GM21528 (cell line): ENCODE results near the gene B4GALT5.
"Not testable (repeated sequence)": the region's sequence is repeated elsewhere in the genome, so short reads cannot be mapped to it uniquely, and the experiment has no call there.

Experiments used
- ATAC-seq: cut with Tn5 transposase; IDR thresholded peaks from one replicate; pipeline ENCODE4 v1.9.1; 2021; ENCODE audit warnings: mild to moderate bottlenecking, moderate library complexity; ENCODE audit not compliant: unreplicated experiment, low FRiP score

Gene B4GALT5

GRCh38 chr20:49739042-49739441 lies 25.4 kb upstream of the B4GALT5 start:
- no peak for ATAC-seq

- no peak for ATAC-seq
Observed at GRCh38 chr20:49737260-49737659, 23.6 kb upstream of the B4GALT5 start.

GRCh38 chr20:49729780-49730179 lies 16.1 kb upstream of the B4GALT5 start:
- no peak for ATAC-seq

- no peak for ATAC-seq
Observed at GRCh38 chr20:49727894-49728885, 14.5 kb upstream of the B4GALT5 start.

- ATAC-seq: no peak
Observed at GRCh38 chr20:49727478-49727877, 13.8 kb upstream of the B4GALT5 start.

GRCh38 chr20:49725694-49726093 lies 12.0 kb upstream of the B4GALT5 start:
- ATAC-seq: no peak

GRCh38 chr20:49725224-49725606 lies 11.5 kb upstream of the B4GALT5 start:
- ATAC-seq: not testable (repeated sequence)

- no peak for ATAC-seq
Observed at GRCh38 chr20:49724408-49725223, 10.9 kb upstream of the B4GALT5 start.

GRCh38 chr20:49723758-49724157 lies 10.1 kb upstream of the B4GALT5 start:
- not testable (repeated sequence) for ATAC-seq

GRCh38 chr20:49721326-49721725 lies 7.6 kb upstream of the B4GALT5 start:
- ATAC-seq: not testable (repeated sequence)

- ATAC-seq: no peak
Observed at GRCh38 chr20:49715466-49715865, 1.8 kb upstream of the B4GALT5 start.

GRCh38 chr20:49712996-49713752 lies 504 bp downstream of the B4GALT5 start:
- ATAC-seq: peak; percentile 44

- no peak for ATAC-seq
Observed at GRCh38 chr20:49712646-49712995, 1.1 kb downstream of the B4GALT5 start.

- ATAC-seq: no peak
Observed at GRCh38 chr20:49712118-49712517, 1.6 kb downstream of the B4GALT5 start.

GRCh38 chr20:49711667-49711987 lies 2.1 kb downstream of the B4GALT5 start:
- no peak for ATAC-seq

- no peak for ATAC-seq
Observed at GRCh38 chr20:49710971-49711666, 2.6 kb downstream of the B4GALT5 start.

GRCh38 chr20:49707118-49707517 lies 6.6 kb downstream of the B4GALT5 start:
- ATAC-seq: no peak

GRCh38 chr20:49706630-49707091 lies 7.0 kb downstream of the B4GALT5 start:
- ATAC-seq: no peak

GRCh38 chr20:49705893-49706292 lies 7.8 kb downstream of the B4GALT5 start:
- not testable (repeated sequence) for ATAC-seq

GRCh38 chr20:49705358-49705757 lies 8.3 kb downstream of the B4GALT5 start:
- ATAC-seq: no peak
